Ectodermal cell (in vitro differentiated cells): ENCODE measurements around the gene ZDHHC8.

Experiments used
- H3K27ac ChIP-seq: 2 replicates; pipeline ENCODE4 v1.7.0; 2013; ENCODE audit warnings: mild to moderate bottlenecking, low read depth, low read length; ENCODE audit not compliant: insufficient read depth, poor library complexity, severe bottlenecking
- H3K27me3 ChIP-seq: 2 replicates; pipeline ENCODE4 v1.7.0; 2013; ENCODE audit warnings: mild to moderate bottlenecking, low read length; ENCODE audit not compliant: insufficient read depth, control insufficient read depth, poor library complexity, severe bottlenecking
- H3K36me3 ChIP-seq: one replicate; pipeline ENCODE4 v1.7.0; 2013; ENCODE audit warnings: low read length; ENCODE audit not compliant: control insufficient read depth, insufficient read depth
- H3K4me1 ChIP-seq: one replicate; pipeline ENCODE4 v1.7.0; 2013; ENCODE audit warnings: low read length; ENCODE audit not compliant: control insufficient read depth, insufficient read depth
- H3K4me3 ChIP-seq: 2 replicates; pipeline ENCODE4 v1.7.0; 2013; ENCODE audit warnings: low read depth, low read length, control low read depth; ENCODE audit not compliant: insufficient read depth
- H3K9me3 ChIP-seq: 2 replicates; pipeline ENCODE4 v1.7.0; 2013; ENCODE audit warnings: mild to moderate bottlenecking, low read length, moderate library complexity; ENCODE audit not compliant: control insufficient read depth
- WGBS, 2 experiments: methylation state at CpG; one replicate each; pipeline ENCODE4 v1.1.7; 2013; ENCODE audit warnings: missing lambda C conversion rate in 2 of 2; 5-methylcytosine and 5-hydroxymethylcytosine counted together

ZDHHC8 gene

GRCh38 chr22:20115691-20116375 is 15.8 kb upstream of the ZDHHC8 start, which contains the start of gene RANBP1:
Gene RANBP1, plus strand, starts transcription at chr22:20116104. Its CDS starts 81 bp downstream, at chr22:20116185.
- H3K9me3 ChIP-seq = no peaks in the 10 kb centered on the region
- H3K27ac ChIP-seq = peak within 1 kb of the TSS; percentile 82
- H3K4me1 ChIP-seq = peaks cover 20% of the 10 kb centered on the region
- no peaks in the 10 kb centered on the region for H3K27me3 ChIP-seq
- WGBS, 2 experiments = 89% methylated on average over 30 of the region's 30 CpGs
- peaks cover 23% of the 10 kb centered on the region for H3K36me3 ChIP-seq
- peak within 1 kb of the TSS; percentile 98 for H3K4me3 ChIP-seq

DNA sequence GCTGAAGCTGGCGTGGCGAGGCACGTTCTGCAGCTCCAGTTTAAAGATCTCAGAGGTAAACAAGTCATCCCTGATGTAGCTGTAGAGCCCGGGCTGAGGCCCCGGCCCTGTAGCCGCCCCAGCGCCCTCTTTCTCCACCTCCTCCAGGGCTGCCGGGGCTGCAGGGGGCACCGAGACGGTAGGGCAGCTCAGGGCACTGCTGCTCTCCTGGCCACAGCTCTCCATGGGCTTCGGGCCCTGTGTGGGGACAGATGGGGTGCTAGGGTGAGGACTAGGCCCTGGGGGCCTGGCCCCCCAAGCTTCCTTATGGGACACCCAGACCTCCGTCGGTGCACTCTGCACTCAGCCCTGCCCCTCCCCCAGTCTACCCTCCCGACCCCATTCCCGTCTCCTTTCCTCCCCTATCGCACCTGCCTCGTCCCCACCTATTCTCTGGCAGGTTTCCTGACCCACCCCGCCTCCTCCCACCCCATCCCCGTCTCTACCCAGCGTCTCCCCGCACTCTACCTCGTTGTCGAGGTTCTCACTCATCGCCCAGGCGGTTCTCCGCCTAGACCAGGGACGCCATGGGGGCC is 15.1 kb upstream of the ZDHHC8 start:
- peak overlapping the region; percentile 82 for H3K27ac ChIP-seq
- WGBS, 2 experiments = 24 to 26% methylated on average over 27 of the region's 27 CpGs
- H3K36me3 ChIP-seq = peaks cover 27% of the 10 kb centered on the region
- H3K4me1 ChIP-seq = peaks cover 20% of the 10 kb centered on the region
- no peaks in the 10 kb centered on the region for H3K27me3 ChIP-seq
- peak overlapping the region; percentile 98 for H3K4me3 ChIP-seq
- no peaks in the 10 kb centered on the region for H3K9me3 ChIP-seq

GRCh38 chr22:20116951-20117632 is 14.5 kb upstream of the ZDHHC8 start, which contains the start of gene TRMT2A:
Gene TRMT2A, minus strand, starts transcription at chr22:20117226. Its CDS starts 320 bp downstream, at chr22:20116906.
- 0 to 1% methylated on average over 88 of the region's 88 CpGs for WGBS, 2 experiments
- peak within 1 kb of the TSS; percentile 98 for H3K4me3 ChIP-seq
- H3K4me1 ChIP-seq = peaks cover 20% of the 10 kb centered on the region
- H3K9me3 ChIP-seq = no peaks in the 10 kb centered on the region
- peaks cover 33% of the 10 kb centered on the region for H3K36me3 ChIP-seq
- H3K27ac ChIP-seq = peak within 1 kb of the TSS; percentile 82
- no peaks in the 10 kb centered on the region for H3K27me3 ChIP-seq

DNA sequence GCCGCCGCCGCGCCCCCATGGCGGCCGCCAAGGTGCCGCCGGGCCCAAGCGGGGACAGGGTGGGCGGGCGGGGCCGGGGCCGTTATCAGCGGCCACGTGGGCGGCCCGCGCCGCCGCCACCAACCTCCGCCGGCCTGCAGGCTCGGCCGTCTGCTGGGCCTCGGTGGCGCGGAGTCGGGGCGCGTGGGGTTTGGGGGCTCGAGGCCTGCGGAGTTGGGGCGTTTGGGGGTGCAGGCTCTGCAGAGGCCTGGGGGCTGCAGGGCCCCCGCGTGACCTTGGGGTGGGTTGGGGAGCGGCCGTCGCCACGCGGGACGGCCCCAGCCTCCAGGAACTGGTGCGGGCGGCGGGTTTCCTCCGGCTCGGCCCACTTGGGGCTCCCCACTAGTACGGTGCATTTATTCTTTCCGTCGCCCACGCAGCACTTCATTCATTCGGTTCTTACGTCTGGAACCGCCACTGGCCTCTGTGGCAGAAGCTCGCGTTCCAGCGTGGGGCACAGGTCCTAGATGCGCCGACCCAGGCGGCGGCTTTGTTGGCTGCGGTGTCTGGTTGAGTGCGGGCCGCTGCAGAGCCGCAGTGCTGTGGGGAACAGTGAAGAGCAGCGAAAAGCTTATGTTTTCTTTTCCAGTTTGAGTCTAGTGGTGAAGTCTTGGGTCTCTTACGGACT is 13.8 kb upstream of the ZDHHC8 start:
- Histone ChIP-seq H3K4me3 (peak overlapping the region; percentile 98), H3K4me1 (peaks cover 20% of the 10 kb centered on the region), H3K36me3 (peaks cover 36% of the 10 kb centered on the region), H3K27ac (peak overlapping the region; percentile 60), H3K9me3 (no peaks in the 10 kb centered on the region), H3K27me3 (no peaks in the 10 kb centered on the region)
- WGBS, 2 experiments = 0% methylated on average over 66 of the region's 66 CpGs

- Histone ChIP-seq H3K27ac (no peak overlapping the region), H3K4me1 (peaks cover 20% of the 10 kb centered on the region), H3K36me3 (peaks cover 37% of the 10 kb centered on the region), H3K27me3 (no peaks in the 10 kb centered on the region), H3K9me3 (no peaks in the 10 kb centered on the region), H3K4me3 (peak overlapping the region; percentile 98)
- WGBS, 2 experiments = 22 to 26% methylated on average over 8 of the region's 8 CpGs
Measured at GRCh38 chr22:20118300-20119020, 13.1 kb upstream of the ZDHHC8 start.

- Histone ChIP-seq H3K27me3 (no peaks in the 10 kb centered on the region), H3K4me1 (peaks cover 12% of the 10 kb centered on the region), H3K9me3 (no peaks in the 10 kb centered on the region), H3K36me3 (peaks cover 62% of the 10 kb centered on the region), H3K27ac (no peak overlapping the region), H3K4me3 (no peak overlapping the region)
- 95 to 96% methylated on average over 22 of the region's 22 CpGs for WGBS, 2 experiments
Measured at GRCh38 chr22:20121856-20122415, 9.7 kb upstream of the ZDHHC8 start.

DNA sequence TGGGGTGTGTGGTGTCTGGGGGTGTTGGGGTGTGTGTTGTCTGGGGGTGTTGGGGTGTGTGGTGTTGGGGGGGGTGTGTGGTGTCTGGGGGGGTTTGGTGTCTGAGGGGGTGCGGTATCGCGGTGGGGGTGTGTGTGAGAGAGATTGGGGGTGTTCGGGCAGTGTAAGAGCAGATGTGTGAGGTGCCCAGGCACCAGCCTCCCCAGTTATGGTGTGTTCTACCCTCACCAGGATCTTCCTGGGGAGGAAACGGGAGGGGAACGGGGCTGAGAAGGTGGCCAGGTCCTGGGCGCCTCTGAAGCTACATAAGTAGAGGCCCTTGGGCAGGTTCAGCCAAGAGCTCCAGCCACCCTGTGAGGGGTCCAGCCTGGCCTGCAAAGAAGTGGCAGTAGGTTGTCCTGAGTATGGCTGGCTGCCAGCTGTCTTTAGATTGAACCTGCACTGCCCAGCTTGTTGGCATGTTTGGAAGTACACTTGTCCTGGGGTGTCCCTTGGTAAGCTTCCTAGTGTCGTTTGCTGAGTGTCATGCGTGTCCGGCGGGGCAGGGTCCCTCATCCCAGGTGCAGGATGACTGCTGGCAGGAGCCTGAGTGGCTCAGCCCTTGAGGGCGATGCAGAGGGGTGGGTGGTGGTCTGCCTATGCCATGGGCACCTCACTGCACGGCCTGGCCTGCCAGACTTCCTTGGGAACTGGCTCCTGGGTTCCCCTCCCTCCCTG is 8.1 kb upstream of the ZDHHC8 start:
- no peaks in the 10 kb centered on the region for H3K27me3 ChIP-seq

GRCh38 chr22:20124083-20124787 is 7.4 kb upstream of the ZDHHC8 start:
- 95 to 97% methylated on average over 11 of the region's 11 CpGs for WGBS, 2 experiments
- H3K27ac ChIP-seq = no peak overlapping the region

More for the DNA sequence above, 8.1 kb upstream of the ZDHHC8 start:
- Histone ChIP-seq H3K27ac (no peak overlapping the region), H3K9me3 (no peaks in the 10 kb centered on the region), H3K4me1 (peaks cover 12% of the 10 kb centered on the region), H3K4me3 (no peak overlapping the region), H3K36me3 (peaks cover 65% of the 10 kb centered on the region)
- 97% methylated on average over 13 of the region's 13 CpGs for WGBS, 2 experiments

More at GRCh38 chr22:20124083-20124787, 7.4 kb upstream of the ZDHHC8 start:
- Histone ChIP-seq H3K27me3 (no peaks in the 10 kb centered on the region), H3K9me3 (no peaks in the 10 kb centered on the region), H3K4me1 (peaks cover 5% of the 10 kb centered on the region), H3K4me3 (no peak overlapping the region), H3K36me3 (peaks cover 63% of the 10 kb centered on the region)
